ENCODE data around the gene PAWR. TPM values are rescaled to one million over a fixed set of nuclear protein-coding genes. Genes with fewer than 3 reads are reported as not detected.
"Not testable (repeated sequence)": the region's sequence is repeated elsewhere in the genome, so short reads cannot be mapped to it uniquely, and the experiment has no call there.

Gene PAWR
- total RNA-seq, 1 donor from 2014 or later, result 110 TPM

DNA sequence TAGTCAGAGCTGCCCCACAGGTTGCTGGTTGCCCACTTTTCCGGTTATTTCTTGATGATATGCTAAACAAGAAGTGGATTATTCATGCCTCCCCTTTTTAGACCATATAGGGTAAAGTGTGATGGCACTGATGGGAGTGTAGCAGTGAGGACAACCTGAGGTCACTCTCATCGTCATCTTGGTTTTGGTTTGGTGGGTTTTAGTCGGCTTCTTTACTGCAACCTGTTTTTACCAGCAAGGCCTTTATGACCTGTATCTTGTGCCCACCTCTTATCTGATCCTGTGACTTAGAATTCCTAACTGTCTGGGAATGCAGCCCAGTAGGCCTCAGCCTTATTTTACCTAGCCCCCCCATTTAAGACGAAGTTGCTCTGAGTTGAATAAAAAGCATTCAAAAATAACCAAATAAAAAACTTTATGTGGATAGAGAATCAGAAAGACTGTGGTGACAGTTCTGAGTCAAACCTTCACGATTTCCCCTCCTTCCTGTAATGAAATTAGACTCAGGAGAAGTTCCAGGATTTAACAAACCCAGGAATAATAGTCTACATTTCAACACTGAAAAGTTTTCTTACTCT, 144.2 kb downstream of the PAWR start:
- DNase-seq (ENCODE audit: low read depth), result no peak
- no peak for TF ChIP-seq CTCF (conservative IDR thresholded peaks at IDR 0.05; ENCODE audit: low read depth, low read length)
- H3K4me3 ChIP-seq (ENCODE audit: low read depth, low read length), result no peak overlapping the region

DNA sequence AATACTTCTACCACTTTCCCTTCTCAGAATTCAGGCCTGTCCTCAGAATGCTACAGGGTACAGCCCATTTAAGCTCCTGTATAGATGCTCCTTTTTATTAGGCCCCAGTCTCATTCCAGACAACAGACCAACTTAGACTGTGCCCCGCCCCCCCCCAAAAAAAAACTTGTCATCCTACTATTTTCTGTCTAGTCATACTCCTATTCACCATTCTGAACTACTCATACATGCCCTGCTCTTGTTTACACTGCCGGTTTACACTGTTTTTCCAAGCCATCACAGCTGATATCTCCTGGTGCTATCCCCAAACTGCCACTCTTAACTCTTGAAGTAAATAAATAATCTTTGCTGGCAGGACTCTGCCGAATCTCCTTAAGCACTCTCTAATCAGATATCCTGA, 146.3 kb downstream of the PAWR start:
- not testable (repeated sequence) for DNase-seq (ENCODE audit: low read depth); H3K4me3 ChIP-seq (ENCODE audit: low read depth, low read length)

GRCh38 chr12:79537675-79538074, 153.1 kb downstream of the PAWR start:
- DNase-seq (ENCODE audit: low read depth), result no peak
- TF ChIP-seq CTCF (conservative IDR thresholded peaks at IDR 0.05; ENCODE audit: low read depth, low read length), result no peak
- H3K4me3 ChIP-seq (ENCODE audit: low read depth, low read length), result no peak overlapping the region

DNA sequence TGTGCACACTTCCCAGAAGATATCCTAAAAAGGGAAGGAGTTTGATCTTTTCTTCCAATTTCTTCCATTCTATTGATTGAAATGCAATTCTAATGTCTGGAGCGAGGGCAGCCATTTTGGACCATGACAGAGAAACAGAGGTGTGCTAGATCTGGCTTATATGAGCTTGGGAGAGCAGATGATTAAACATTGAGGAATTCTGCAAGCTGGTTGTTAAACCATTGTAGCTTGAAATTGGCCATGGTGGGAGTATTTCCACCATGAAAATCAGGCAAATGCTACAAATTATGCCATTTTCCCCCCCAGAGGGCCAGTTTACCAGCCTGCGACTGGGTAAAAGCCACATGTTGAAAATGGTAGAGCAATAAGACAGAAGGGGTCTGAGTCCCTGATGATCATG, 155.0 kb downstream of the PAWR start:
- no peak for TF ChIP-seq CTCF (conservative IDR thresholded peaks at IDR 0.05; ENCODE audit: low read depth, low read length)
- no peak overlapping the region for H3K4me3 ChIP-seq (ENCODE audit: low read depth, low read length)
- peak; percentile 33 for DNase-seq (ENCODE audit: low read depth)

Other genes with a start within 250 kb of the PAWR start
- gene PPP1R12A, start 244.1 kb upstream of the PAWR start, total RNA-seq, result 35.5 and 66.0 TPM in 2 replicates